Measurements from ENCODE around the gene WDR43.

WDR43 gene

GRCh38 chr2:28894470-28895188, at the start of gene WDR43:
TSS of gene WDR43 (plus strand) at chr2:28894667. CDS start at chr2:28894699, 32 bp downstream.
- peak; percentile 98 for DNase-seq (ENCODE audit: low read depth)
- peak within 1 kb of the TSS; percentile 91 for H3K4me3 ChIP-seq (ENCODE audit: control insufficient read depth, low read depth, low read length)
- no peak for TF ChIP-seq CTCF (conservative IDR thresholded peaks at IDR 0.05; ENCODE audit: control insufficient read depth, insufficient read depth, low read depth, low read length)

- no peak overlapping the region for H3K4me3 ChIP-seq (ENCODE audit: control insufficient read depth, low read depth, low read length)
- TF ChIP-seq CTCF (conservative IDR thresholded peaks at IDR 0.05; ENCODE audit: control insufficient read depth, insufficient read depth, low read depth, low read length): no peak
- no peak for DNase-seq (ENCODE audit: low read depth)
Measured at GRCh38 chr2:28855193-28855592, 39.3 kb upstream of the WDR43 start.

GRCh38 chr2:28855977-28856376, 38.5 kb upstream of the WDR43 start:
- TF ChIP-seq CTCF (conservative IDR thresholded peaks at IDR 0.05; ENCODE audit: control insufficient read depth, insufficient read depth, low read depth, low read length): no peak
- no peak overlapping the region for H3K4me3 ChIP-seq (ENCODE audit: control insufficient read depth, low read depth, low read length)
- DNase-seq (ENCODE audit: low read depth): no peak

- DNase-seq (ENCODE audit: low read depth): no peak
- TF ChIP-seq CTCF (conservative IDR thresholded peaks at IDR 0.05; ENCODE audit: control insufficient read depth, insufficient read depth, low read depth, low read length): no peak
- peak overlapping the region; percentile 95 for H3K4me3 ChIP-seq (ENCODE audit: control insufficient read depth, low read depth, low read length)
Measured at GRCh38 chr2:28868611-28869010, 25.9 kb upstream of the WDR43 start.

GRCh38 chr2:28869494-28870145, 24.8 kb upstream of the WDR43 start:
- DNase-seq (ENCODE audit: low read depth): no peak
- H3K4me3 ChIP-seq (ENCODE audit: control insufficient read depth, low read depth, low read length): peak overlapping the region; percentile 95
- TF ChIP-seq CTCF (conservative IDR thresholded peaks at IDR 0.05; ENCODE audit: control insufficient read depth, insufficient read depth, low read depth, low read length): no peak

GRCh38 chr2:28870146-28870891, 24.1 kb upstream of the WDR43 start, which contains the start of gene TRMT61B:
TSS of gene TRMT61B (minus strand) at chr2:28870309. CDS start at chr2:28870277, 32 bp downstream.
- H3K4me3 ChIP-seq (ENCODE audit: control insufficient read depth, low read depth, low read length): peak within 1 kb of the TSS; percentile 95
- DNase-seq (ENCODE audit: low read depth): peak; percentile 92
- TF ChIP-seq CTCF (conservative IDR thresholded peaks at IDR 0.05; ENCODE audit: control insufficient read depth, insufficient read depth, low read depth, low read length): no peak
